ENCODE results near the gene PELI2.

The PELI2 gene

GRCh38 chr14:56087671-56088471, 30.3 kb upstream of the PELI2 start:
- no peak for TF ChIP-seq ZFX (IDR thresholded peaks at IDR 0.05; ENCODE audit: borderline replicate concordance)
- TF ChIP-seq CTCF (IDR thresholded peaks at IDR 0.05): no peak
- no peak overlapping the region for H3K27ac ChIP-seq

- H3K27ac ChIP-seq: no peak overlapping the region
- TF ChIP-seq CTCF (IDR thresholded peaks at IDR 0.05) (no peak), ZFX (IDR thresholded peaks at IDR 0.05; ENCODE audit: borderline replicate concordance) (no peak)
These were observed 29.3 kb upstream of the PELI2 start for GRCh38 chr14:56088941-56089340.

- no peak overlapping the region for H3K27ac ChIP-seq
- TF ChIP-seq ZFX (IDR thresholded peaks at IDR 0.05; ENCODE audit: borderline replicate concordance): no peak
- no peak for TF ChIP-seq CTCF (IDR thresholded peaks at IDR 0.05)
These were observed 25.4 kb upstream of the PELI2 start for GRCh38 chr14:56092763-56093162.

- no peak overlapping the region for H3K27ac ChIP-seq
- TF ChIP-seq ZFX (IDR thresholded peaks at IDR 0.05; ENCODE audit: borderline replicate concordance): no peak
- TF ChIP-seq CTCF (IDR thresholded peaks at IDR 0.05): no peak
These were observed 24.1 kb upstream of the PELI2 start for GRCh38 chr14:56094076-56094475.

- TF ChIP-seq ZFX (IDR thresholded peaks at IDR 0.05; ENCODE audit: borderline replicate concordance): no peak
- TF ChIP-seq CTCF (IDR thresholded peaks at IDR 0.05): no peak
- H3K27ac ChIP-seq: no peak overlapping the region
These were observed 20.2 kb upstream of the PELI2 start for GRCh38 chr14:56098021-56098420.

GRCh38 chr14:56099081-56099797, 19.0 kb upstream of the PELI2 start:
- TF ChIP-seq CTCF (IDR thresholded peaks at IDR 0.05) (no peak), ZFX (IDR thresholded peaks at IDR 0.05; ENCODE audit: borderline replicate concordance) (no peak)
- no peak overlapping the region for H3K27ac ChIP-seq

GRCh38 chr14:56100556-56100955, 17.7 kb upstream of the PELI2 start:
- TF ChIP-seq CTCF (IDR thresholded peaks at IDR 0.05) (no peak), ZFX (IDR thresholded peaks at IDR 0.05; ENCODE audit: borderline replicate concordance) (no peak)
- H3K27ac ChIP-seq: no peak overlapping the region

Measured in 22Rv1 (cell line).